Stimulated activated CD8-positive, alpha-beta memory T cell treated with anti-CD3 and anti-CD28 coated beads, Interleukin-4, amount 100 ng/mL, for 1 hour (primary cell): ENCODE results near the gene RPP14.
"Not testable (repeated sequence)": the region's sequence is repeated elsewhere in the genome, so short reads cannot be mapped to it uniquely, and the experiment has no call there.

Experiments used
- DNase-seq, 2 donors: peaks; one replicate each; pipeline ENCODE4 v3.0.0-alpha.2; 2020; ENCODE audit warnings: low read depth in 2 of 2, low spot score in 1 of 2

The RPP14 gene

DNA sequence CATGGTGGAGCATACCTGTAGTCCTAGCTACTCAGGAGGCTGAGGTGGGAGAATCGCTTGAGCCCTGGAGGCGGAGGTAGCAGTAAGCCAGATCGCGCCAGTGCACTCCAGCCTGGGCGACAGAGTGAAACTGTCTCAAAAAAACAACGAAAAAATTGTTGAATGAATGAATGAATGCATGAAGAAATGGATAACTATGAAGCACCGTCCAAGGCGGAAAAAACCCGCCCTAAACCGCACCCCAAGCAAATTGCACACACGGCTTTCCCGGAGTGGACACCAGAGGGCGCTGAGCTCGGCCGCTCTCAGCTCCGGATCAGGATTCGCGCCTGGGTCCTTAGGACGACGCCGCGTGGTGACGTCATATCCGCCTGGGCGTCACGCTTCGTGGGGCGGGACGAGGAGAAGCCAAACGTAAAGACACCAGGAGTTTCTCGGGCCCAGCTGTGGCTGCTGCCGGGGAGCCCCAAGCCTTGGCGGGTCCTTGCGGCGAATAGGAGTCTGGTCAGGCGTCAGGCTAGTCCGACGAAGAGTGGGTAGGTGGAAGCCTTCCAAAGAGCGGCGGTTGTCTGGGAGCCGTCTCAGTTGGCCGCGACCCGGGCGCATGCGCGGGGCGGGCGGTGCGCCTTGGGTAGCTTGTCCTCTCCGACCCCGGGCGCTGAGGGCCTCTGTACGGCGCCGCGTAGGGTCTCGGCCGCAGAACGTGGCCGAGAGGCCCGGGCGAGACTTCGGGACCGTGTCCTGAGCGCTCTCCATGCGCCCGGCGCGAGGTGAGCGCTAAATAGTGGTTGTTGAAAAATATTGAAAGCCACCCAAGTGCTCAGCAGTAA lies at the start of gene RPP14, which contains the start of gene HTD2:
Gene RPP14, plus strand, starts transcription at position 364 of the 830 bp plus-strand sequence. CDS start 4,085 bp downstream, outside the sequence.
Gene HTD2, plus strand, starts transcription at position 639 of the 830 bp plus-strand sequence. CDS start 11,094 bp downstream, outside the sequence.
- DNase-seq = peak; percentile 98

DNA sequence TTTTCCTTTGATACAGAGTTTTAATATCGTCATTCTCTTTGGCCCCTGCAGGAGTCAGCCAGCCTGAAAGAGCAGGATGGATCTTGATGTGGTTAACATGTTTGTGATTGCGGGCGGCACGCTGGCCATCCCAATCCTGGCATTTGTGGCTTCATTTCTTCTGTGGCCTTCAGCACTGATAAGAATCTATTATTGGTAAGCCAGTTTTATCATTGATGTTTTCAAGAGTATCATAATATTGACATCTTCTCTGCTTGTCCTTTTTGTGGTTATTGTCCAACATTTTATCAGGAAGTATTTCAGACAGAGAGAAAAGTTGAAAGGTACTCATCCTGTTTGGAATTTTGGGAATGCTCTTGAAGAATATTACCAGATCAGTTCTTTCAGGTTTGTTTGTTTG lies 49.5 kb upstream of the RPP14 start:
- no peak for DNase-seq

DNA sequence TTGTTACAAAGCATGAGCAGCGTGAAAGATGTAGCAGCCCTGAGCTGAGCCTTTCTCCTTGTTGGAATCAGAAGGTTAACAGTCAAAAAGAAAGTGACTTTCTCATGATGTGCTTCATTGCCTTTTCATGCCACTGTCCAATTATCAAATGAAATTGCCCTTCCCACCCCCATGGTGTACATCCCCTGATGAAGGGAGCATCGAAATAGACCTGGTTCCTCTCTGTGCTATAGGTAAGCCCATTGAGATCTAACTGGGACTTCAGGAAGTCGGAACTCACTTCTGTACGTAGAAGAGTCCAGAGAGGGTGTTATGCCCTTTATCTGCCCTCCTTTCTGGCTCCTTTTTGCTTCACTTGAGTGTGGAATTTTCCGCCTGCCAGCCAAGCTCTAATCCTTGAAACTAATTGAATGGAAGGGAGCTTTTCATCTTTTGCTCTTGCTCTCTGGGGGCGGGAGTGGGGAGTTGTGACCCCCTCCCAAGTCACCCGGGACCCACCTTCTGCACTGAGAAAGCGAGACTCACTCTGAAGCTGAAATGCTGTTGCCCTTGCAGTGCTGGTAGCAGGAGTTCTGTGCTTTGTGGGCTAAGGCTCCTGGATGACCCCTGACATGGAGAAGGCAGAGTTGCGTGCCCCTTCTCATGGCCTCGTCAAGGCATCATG lies 47.5 kb upstream of the RPP14 start:
- DNase-seq = no peak

DNA sequence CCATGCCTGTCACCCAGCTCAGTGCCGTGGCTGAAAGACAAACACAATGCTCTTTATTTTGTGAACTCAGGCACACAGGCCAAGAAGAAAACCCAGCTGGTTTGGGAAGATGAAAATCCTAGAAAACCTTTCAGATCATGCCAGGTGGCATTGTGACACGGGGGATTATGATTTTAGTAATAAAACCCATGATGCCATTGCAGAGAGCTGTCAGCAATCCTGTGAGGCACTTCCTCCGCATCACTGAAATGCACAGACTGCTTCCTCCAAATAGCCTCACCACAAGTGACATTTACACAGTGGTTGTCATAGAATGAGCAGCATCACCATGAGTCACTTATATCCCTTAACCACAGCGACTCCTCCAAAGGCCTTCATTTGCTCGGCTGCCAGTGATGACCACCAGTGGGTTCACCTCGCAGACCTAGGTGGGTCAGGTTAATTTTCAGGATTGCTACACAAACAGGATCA lies 45.7 kb upstream of the RPP14 start:
- DNase-seq = no peak

DNA sequence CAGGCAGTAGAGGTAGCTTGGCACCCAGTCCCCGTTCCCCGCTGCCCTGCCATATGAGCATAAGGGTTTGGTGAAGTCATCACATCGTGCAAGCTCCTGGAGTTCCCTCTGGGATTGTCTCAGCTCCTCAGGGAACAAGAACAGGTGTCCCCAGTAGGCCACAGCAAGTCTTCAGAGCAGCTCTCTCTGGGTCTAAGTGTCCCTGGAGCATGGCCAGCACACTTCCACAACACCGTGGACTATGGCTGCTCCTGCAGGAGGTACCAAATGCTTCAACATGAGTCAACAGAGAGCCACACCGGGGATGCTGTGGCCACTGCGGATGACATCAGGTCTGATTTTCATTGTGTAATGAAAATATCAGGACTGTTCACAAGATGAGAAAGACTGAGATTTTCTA lies 45.3 kb upstream of the RPP14 start:
- no peak for DNase-seq

DNA sequence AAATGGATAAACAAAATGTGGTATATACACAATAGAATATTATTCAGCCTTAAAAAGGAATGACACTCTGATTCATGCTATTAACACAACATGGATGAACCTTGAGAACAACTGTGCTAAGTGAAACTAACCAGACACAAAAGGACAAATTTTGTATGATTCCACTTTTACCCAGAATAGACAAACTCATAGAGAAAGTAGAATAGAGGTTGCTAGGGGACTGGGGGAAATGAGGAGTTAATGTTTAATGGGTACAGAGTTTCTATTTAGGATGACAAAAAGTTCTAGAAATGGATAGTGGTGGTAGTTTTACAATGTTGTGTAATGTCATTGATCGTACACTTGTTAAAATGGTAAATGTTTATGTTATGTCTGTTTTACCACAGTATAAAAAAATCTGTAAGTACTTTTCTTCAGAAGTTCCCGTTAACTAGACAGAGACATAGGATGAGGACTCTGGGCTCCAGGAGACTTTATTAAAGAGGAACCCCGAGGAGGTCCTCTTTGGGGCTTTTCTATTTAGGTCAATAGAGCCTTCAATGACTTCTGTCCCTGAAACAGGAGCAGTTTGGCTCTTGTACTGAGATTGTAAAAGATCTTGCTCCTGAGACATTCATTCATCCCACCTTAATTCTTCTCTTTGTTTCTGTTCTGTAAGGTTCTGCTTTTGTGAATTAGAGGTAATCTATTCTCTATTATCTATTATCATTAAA lies 43.9 kb upstream of the RPP14 start:
- DNase-seq = no peak

DNA sequence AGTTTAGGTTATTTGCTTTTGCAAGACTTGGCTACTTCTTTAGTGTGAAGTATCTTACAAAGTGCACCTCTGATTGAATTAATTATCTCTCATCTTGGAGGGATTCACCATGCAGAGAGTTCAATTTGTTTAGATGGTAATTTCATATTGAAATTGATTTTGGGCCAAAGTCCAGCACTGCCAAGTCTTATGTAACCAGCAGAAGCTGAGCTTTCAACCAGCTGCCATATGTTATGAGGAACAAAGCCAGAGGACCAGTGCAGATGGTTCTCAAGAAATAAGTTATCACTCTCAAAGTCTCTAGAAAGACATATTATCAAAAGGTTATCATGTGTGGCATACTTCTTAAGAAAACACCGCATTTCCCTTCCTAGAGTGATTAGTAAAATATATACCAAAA lies 39.5 kb upstream of the RPP14 start:
- DNase-seq = no peak

DNA sequence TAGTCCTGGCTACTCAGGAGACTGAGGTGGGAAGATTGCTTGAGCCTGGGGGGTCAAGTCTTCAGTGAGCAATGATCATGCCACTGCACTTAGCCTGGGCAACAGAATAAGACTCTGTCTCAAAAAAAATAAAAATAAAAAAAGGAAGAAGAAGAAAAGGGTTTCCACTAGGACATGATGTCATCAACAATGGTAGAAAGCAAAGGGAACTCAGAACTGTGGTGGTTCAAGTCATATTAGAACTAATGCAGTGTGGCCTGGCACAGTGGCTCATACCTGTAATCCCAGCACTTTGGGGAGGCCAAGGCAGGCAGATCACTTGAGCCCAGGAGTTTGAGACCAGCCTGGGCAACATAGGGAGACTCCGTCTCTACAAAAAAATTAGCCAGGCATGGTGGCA lies 38.5 kb upstream of the RPP14 start:
- DNase-seq = not testable (repeated sequence)

DNA sequence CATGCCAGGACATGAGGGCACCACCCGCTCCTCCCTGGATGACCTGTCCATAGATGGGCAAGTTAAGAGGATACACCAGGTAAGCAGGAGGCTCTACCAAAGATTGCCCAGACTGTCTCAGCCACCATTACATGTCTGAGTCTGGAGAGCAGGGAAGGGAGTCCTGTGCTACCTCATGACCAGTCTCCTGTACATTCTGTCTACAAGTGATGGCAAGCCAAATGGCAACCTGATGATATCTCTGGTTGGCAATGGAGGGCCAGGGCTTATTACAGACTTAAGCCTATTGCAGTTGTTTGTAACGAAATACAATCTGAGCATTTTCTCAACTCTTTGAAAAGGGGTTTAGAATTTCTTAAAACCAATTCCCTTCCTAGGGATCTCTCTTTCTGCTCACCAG lies 36.7 kb upstream of the RPP14 start:
- no peak for DNase-seq

DNA sequence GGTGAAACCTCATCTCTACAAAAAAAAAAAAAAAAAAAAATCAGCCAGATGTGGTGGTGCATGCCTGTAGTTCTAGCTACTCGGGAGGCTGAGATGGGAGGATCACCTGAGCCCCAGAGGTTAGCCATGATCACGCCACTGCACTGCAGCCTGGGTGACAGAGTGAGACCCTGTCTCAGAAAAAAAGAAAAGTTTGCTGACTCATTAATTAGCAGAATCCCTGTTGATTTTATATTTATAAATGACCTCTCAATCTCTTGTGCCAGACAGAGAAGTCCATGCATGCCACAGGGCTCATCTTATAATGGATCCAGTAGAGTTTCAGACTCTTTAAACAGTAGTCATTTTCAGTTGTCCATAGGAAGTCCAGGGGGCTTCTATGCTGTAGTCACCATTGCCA lies 35.6 kb upstream of the RPP14 start:
- DNase-seq = no peak

DNA sequence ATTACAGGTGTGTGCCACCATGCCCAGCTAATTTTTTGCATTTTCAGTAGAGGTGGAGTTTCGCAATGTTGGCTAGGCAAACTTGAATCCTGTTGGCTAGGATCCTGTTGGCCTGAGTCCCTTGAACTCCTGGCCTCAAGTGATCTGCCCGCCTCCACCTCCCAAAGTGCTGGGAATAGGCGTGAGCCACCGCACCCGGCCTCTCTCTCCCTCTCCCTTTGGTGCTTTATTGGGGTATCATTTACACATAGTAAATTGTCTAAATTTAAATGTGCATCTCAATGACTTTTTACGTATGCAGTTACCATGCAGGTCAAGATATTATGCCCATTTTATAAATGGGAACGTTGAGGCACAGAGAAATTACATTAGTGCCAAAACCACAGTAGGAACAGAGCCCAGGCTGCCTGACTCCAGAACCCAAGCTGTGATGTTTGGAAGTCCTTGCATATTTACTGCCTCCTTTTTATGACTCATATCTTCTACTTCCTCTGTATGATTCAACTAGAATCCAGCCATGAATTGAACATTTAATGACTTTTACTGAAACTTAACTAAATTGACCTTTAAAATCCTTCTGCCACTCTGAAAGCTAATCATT lies 34.0 kb upstream of the RPP14 start:
- DNase-seq = no peak

DNA sequence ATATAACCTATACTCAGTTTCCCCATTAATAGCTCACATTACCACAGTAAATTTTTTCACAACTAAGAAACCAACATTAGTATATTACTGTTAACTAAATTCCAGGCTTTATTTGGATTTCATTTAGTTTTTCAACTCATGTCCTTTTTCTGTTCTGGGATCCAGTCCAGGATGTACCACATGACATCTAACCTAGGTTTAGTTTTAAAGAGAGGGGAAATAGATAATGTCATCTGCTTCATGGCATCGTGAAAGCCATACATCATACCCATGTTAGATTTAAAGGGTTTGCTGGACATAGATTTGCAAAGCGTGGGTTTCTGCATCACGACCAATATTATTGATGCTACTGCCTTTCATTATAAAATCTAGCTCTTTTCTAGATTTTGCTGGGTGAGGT lies 33.2 kb upstream of the RPP14 start:
- DNase-seq = no peak

DNA sequence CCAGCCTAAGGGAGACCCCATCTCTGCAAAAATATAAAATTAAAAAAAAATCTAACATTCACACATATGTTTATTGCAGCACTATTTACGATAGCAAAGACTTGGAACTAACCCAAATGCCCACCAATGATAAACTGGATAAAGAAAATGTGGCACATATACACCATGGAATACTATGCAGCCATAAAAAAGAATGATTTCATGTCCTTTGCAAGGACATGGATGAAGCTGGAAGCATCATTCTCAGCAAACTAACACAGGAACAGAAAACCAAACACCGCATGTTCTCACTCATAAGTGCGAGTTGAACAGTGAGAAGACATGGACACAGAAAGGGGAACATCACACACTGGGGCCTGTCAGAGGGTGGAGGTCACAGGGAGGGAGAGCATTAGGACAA lies 32.7 kb upstream of the RPP14 start:
- DNase-seq = not testable (repeated sequence)

DNA sequence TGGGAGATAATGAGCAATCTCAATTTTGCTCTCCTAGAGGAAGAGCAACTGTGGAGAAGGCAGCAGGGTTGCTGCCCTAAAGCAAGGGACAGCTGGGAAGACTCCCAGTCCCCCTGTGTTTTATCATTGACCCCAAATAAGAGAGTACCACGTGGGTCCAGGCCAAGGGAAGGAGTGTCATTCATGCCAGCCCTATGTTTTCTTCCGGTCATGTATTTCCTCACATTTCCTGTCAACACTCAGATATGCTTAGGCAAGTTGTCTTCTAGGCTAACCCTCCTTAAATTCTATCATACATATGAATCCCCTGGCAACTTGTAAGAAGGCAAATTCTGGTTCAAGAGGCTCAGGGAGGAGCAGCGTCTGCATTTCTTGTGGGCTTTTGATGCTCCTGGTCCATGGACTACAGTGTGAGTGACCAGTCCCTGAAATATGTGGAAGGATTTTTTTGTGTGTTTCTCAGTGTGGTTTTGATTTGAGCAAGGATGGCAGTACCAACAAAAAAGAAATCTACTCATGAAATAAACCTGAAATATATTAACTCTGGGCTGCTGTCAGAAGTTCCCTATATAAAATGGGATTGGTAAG lies 31.9 kb upstream of the RPP14 start:
- no peak for DNase-seq

DNA sequence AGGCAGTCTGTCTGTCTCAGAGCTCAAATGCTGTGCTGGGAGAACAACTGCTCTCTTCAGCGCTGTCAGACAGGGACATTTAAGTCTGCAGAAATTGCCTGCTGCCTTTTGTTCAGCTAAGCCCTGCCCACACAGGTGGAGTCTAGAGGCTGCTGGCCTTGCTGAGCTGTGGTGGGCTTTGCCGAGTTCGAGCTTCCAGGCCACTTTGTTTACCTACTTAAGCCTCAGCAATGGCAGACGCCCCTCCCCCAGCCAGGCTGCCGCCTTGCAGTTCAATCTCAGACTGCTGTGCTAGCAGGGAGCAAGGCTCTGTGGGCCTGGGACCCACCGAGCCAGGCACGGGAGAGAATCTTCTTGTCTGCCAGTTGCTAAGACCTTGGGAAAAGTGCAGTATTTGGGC lies 25.0 kb upstream of the RPP14 start:
- DNase-seq = no peak

DNA sequence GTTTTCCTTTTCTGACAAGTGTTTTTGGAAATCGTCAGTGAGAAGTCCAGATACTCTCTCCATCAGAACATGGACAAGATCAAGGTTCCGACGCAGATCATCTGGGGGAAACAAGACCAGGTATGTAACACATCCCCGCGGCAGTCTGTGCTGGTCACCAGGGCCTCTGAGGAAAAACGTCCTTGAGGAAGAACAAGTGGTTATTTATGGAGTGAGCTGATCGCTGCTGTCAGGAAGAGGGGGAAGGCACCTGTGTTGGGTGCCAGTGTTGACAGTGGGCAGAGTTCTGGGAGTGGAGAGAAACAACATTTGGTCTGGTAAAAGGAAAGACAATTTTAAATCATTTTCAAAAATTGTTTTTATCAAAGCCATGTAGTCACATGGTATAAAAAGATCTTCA lies 20.7 kb upstream of the RPP14 start:
- DNase-seq = no peak

DNA sequence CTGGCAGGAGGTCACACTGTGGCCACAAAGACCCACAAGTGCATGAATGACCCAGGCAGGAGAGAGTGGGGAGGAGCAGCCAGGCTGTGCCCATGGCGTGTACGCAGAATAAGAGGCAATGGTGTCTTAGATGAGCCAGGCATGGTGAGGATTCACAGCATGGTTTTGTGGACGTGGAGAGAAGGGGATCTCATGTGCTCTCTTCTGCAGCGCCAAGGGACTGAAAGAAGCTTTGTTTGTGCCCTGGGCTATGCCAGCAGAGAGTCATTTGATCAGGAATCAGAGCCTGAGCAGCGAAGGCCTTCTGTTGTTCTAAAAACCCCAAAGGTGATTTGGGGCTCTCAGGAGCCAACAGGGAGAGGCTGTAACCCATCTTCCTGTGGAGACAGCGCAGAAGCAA lies 18.7 kb upstream of the RPP14 start:
- DNase-seq = no peak

DNA sequence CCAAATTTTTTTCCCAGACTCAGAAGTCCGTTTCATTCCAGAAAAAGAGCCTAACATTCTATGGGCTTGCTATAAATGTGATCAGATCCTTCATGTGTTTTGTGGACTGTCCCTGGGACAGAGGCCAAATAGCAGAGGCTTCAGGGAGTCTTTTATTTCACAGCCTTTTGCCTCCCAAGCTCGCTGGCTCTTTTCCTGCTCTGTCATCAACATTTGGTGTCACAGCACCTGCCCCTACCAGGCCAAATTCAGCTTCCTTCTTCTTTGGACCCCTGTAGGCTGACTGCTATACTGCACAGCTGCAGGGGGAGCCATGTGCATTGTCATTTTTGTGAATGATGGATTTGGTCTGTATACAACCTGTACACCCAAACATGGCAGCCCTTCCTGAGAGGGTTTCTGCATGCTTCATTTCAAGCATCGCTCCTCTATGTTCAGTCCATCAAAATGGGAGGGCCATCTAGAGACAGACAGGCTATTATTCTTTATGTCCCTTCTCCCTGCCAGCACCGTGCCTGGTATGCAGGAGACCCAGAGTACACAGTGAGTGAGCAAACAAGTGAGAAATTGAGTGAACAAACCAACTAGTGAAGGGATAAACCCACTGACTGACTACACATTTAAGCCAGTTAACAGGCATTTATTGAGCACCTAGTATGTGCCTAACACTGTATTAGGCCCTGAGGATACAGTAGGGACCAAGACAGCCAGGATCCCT lies 17.9 kb upstream of the RPP14 start:
- no peak for DNase-seq

DNA sequence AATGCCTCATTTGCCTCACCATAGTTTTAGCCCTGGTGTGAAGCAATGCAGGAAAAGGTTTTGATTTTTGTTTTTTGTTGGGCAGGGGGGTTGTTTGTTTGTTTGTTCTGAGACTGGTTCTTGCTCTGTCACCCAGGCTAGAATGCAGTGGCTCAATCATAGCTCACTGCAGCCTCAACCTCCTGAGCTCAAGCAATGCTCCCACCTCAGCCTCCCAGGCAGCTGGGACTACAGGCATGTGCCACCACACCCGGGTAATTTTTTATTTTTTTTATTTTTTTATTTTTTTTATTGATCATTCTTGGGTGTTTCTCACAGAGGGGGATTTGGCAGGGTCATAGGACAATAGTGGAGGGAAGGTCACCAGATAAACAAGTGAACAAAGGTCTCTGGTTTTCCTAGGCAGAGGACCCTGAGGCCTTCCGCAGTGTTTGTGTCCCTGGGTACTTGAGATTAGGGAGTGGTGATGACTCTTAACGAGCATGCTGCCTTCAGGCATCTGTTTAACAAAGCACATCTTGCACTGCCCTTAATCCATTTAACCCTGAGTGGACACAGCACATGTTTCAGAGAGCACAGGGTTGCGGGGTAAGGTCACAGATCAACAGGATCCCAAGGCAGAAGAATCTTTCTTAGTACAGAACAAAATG lies 17.0 kb upstream of the RPP14 start:
- not testable (repeated sequence) for DNase-seq

DNA sequence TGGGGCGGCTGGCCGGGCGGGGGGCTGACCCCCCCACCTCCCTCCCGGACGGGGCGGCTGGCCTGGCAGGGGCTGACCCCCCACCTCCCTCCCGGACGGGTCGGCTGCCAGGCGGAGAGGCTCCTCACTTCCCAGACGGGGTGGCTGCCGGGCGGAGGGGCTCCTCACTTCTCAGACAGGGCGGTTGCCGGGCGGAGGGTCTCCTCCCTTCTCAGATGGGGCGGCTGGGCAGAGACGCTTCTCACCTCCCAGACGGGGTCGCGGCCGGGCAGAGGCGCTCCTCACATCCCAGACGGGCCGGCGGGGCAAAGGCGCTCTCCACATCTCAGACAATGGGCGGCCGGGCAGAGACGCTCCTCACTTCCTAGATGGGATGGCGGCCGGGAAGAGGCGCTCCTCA lies 15.6 kb upstream of the RPP14 start:
- DNase-seq = not testable (repeated sequence)
